Endothelial cell of umbilical vein (primary cell): Measurements from ENCODE around the gene TWIST1. TPM values are rescaled to one million over a fixed set of nuclear protein-coding genes. Genes with fewer than 3 reads are reported as not detected.

Source experiments
- BruUV-seq: library from RNA; stranded (reverse); fragments of 400-500 nt; replicated peaks from 2 replicates; lab custom pipeline; 2021; lab: Mats Ljungman, UMichigan
- CTCF ChIA-PET: fragments of 300-600, 350-600 bp; sonication (Branson Sonifier 250); formaldehyde crosslinking; loops from one replicate; lab custom pipeline; 2021; ENCODE audit warnings: antibody characterized with exemption, inconsistent platforms; lab: Charles Lee
- POLR2A ChIA-PET: fragments of 300-600, 350-600 bp; sonication (Branson Sonifier 250); formaldehyde crosslinking; loops from one replicate; lab custom pipeline; 2021; ENCODE audit warnings: antibody characterized with exemption, inconsistent platforms; lab: Charles Lee
- DNase-seq: peaks from one replicate; pipeline ENCODE4 v3.0.0-alpha.2; 2011; ENCODE audit warnings: low read depth, low spot score
- FAIRE-seq: peaks from 2 replicates; lab custom pipeline; 2011; peaks lifted over from hg19 to GRCh38; lab: Jason Lieb, UNC
- H2AFZ ChIP-seq: 2 replicates; pipeline ENCODE4 v1.6.0; 2012; ENCODE audit warnings: low read depth, low read length, control low read depth, inconsistent platforms
- H3K27ac ChIP-seq: 2 replicates; pipeline ENCODE4 v1.5.1; 2011; ENCODE audit warnings: low read depth, mild to moderate bottlenecking, control low read depth, low read length, moderate library complexity; ENCODE audit not compliant: insufficient read depth
- H3K27me3 ChIP-seq, 2 experiments: 2 replicates each; pipeline versions ENCODE4 v1.6.0 to v1.6.1; 2011; ENCODE audit warnings: low read length in 2 of 2, mixed read lengths in 1 of 2; ENCODE audit not compliant: control insufficient read depth in 2 of 2, insufficient read depth in 2 of 2
- H3K36me3 ChIP-seq, 2 experiments: 2 replicates in 1 of 2; 3 replicates in 1 of 2; pipeline ENCODE4 v1.5.1; 2011; ENCODE audit warnings: low read length in 2 of 2, mild to moderate bottlenecking in 1 of 2, moderate library complexity in 1 of 2; ENCODE audit not compliant: control insufficient read depth in 2 of 2, insufficient read depth in 2 of 2; ENCODE audit errors: extremely low read depth in 1 of 2
- H3K4me1 ChIP-seq: 3 replicates; pipeline ENCODE4 v1.5.1; 2011; ENCODE audit warnings: mild to moderate bottlenecking, low read length; ENCODE audit not compliant: control insufficient read depth, insufficient read depth; ENCODE audit errors: extremely low read depth
- H3K4me2 ChIP-seq: 2 replicates; pipeline ENCODE4 v1.6.1; 2011; ENCODE audit warnings: low read length, control low read depth, mixed read lengths; ENCODE audit not compliant: insufficient read depth
- H3K4me3 ChIP-seq, 3 experiments: fragments of 200-600 bp in 1 of 3; sonication (generic), shearing (Covaris generic) in 1 of 3; replicated peaks in 1 of 3; 2 replicates each; pipeline ENCODE4 v1.5.1; 2011 to 2016; ENCODE audit warnings: control low read depth in 3 of 3, low read length in 3 of 3, mild to moderate bottlenecking in 2 of 3, inconsistent platforms in 1 of 3, low read depth in 1 of 3, moderate library complexity in 1 of 3; ENCODE audit not compliant: insufficient read depth in 1 of 3
- H3K79me2 ChIP-seq: 2 replicates; pipeline ENCODE4 v1.6.0; 2012; ENCODE audit warnings: low read length, inconsistent platforms; ENCODE audit not compliant: control insufficient read depth, insufficient read depth
- H3K9ac ChIP-seq: replicated peaks from 2 replicates; pipeline ENCODE3; 2011; ENCODE audit warnings: low read length, control low read depth; ENCODE audit not compliant: insufficient read depth; ENCODE audit errors: extremely low read depth
- H3K9me1 ChIP-seq: replicated peaks from 3 replicates; pipeline ENCODE4 v1.6.0; 2011; ENCODE audit warnings: mild to moderate bottlenecking, low read length; ENCODE audit not compliant: control insufficient read depth, insufficient read depth; ENCODE audit errors: extremely low read depth
- H3K9me3 ChIP-seq: replicated peaks from 2 replicates; pipeline ENCODE4 v1.5.1; 2012; ENCODE audit warnings: low read length, inconsistent platforms; ENCODE audit not compliant: control insufficient read depth, insufficient read depth
- H4K20me1 ChIP-seq: replicated peaks from 2 replicates; pipeline ENCODE3; 2011; ENCODE audit warnings: mild to moderate bottlenecking, low read length; ENCODE audit not compliant: control insufficient read depth, insufficient read depth; ENCODE audit errors: extremely low read depth
- CTCF ChIP-seq, 2 donors: IDR thresholded peaks; 1 replicate in 1 of 2; 2 replicates in 1 of 2; pipeline ENCODE4 v1.5.1; 2011; ENCODE audit warnings: low read length in 2 of 2, mild to moderate bottlenecking in 2 of 2, moderate library complexity in 2 of 2, control low read depth in 1 of 2, inconsistent platforms in 1 of 2, low read depth in 1 of 2; ENCODE audit not compliant: insufficient read depth in 1 of 2; ENCODE audit errors: extremely low read depth in 1 of 2
- EZH2 ChIP-seq: IDR thresholded peaks from 2 replicates; pipeline ENCODE4 v1.6.1; 2012; ENCODE audit warnings: borderline replicate concordance, low read depth, mild to moderate bottlenecking, moderate library complexity, low read length, inconsistent platforms; ENCODE audit not compliant: severe bottlenecking
- FOS ChIP-seq: IDR thresholded peaks from 2 replicates; pipeline ENCODE4 v1.6.1; 2011; ENCODE audit warnings: mild to moderate bottlenecking, low read length, moderate library complexity, borderline replicate concordance; ENCODE audit not compliant: insufficient read depth
- GATA2 ChIP-seq: IDR thresholded peaks from 2 replicates; pipeline ENCODE4 v1.7.0; 2011; ENCODE audit warnings: low read depth, mild to moderate bottlenecking, moderate library complexity, mixed read lengths, low read length; ENCODE audit not compliant: insufficient read length, insufficient read depth
- JUN ChIP-seq: IDR thresholded peaks from 2 replicates; pipeline ENCODE4 v1.6.1; 2011; ENCODE audit warnings: borderline replicate concordance, low read depth; ENCODE audit not compliant: insufficient read length, insufficient read depth
- MYC ChIP-seq: IDR thresholded peaks from one replicate; pipeline ENCODE4 v1.6.1; 2011; ENCODE audit warnings: mild to moderate bottlenecking, low read depth, low read length
- POLR2A ChIP-seq: IDR thresholded peaks from 2 replicates; pipeline ENCODE4 v1.6.1; 2012; ENCODE audit warnings: low read depth, mild to moderate bottlenecking, control low read depth, low read length
- POLR2AphosphoS5 ChIP-seq: IDR thresholded peaks from 2 replicates; pipeline ENCODE4 v1.6.1; 2012; ENCODE audit warnings: low read depth, mild to moderate bottlenecking, control low read depth, low read length, moderate library complexity; ENCODE audit not compliant: insufficient read depth
- dilution Hi-C: fragments of 300-500 bp; cut with MboI; formaldehyde crosslinking; loops from one replicate; pipeline ENCODE4 v1.15.0; 2019; ENCODE audit warnings: low sequenced_read_pairs; ENCODE audit not compliant: extremely low pct_ligation_motif_present
- intact Hi-C: fragments of 100-400 bp; cut with micrococcal nuclease; formaldehyde crosslinking; loops from one replicate; pipeline ENCODE4 v1.10.0; 2022
- polyA plus RNA-seq, 4 experiments: library from polyadenylated mRNA; depleted of rRNA in 3 of 4; stranded (reverse) in 3 of 4; unstranded in 1 of 4; fragments of >200 nt; gene quantifications; 2 replicates each; pipeline versions ENCODE4 v1.2.1 to v1.2.3, GENCODE V29; 2011 to 2012; ENCODE audit warnings: missing spikeins in 1 of 4
- total RNA-seq: library from RNA; stranded (reverse); gene quantifications from 2 replicates; pipeline ENCODE4 v1.2.3, GENCODE V29; 2021
- TF ChIP-seq, protein P1 (sequence below): IDR thresholded peaks from 2 replicates; pipeline ENCODE4 v1.6.1; 2011; ENCODE audit not compliant: insufficient read depth, insufficient read length

The TWIST1 gene
- total and polyA plus RNA-seq, 2 donors (not counting 3 experiments of a cell fraction or from before 2014, with no cell fraction given), result not detected

GRCh38 chr7:19099924-19100323 lies 17.5 kb downstream of the TWIST1 start:
- Histone ChIP-seq H3K79me2 (no peaks in the 10 kb centered on the region), H3K4me1 (no peaks in the 10 kb centered on the region), H3K4me3 (no peak overlapping the region), H3K27me3 (peaks cover 21 to 68% of the 10 kb centered on the region in 2 experiments), H3K36me3 (no peaks in the 10 kb centered on the region), H3K27ac (no peak overlapping the region), H2AFZ (no peak overlapping the region), H4K20me1 (no peaks in the 10 kb centered on the region), H3K9ac (no peak overlapping the region), H3K4me2 (no peak overlapping the region), H3K9me1 (no peaks in the 10 kb centered on the region), H3K9me3 (no peaks in the 10 kb centered on the region)
- intact Hi-C loops (no loop called here), dilution Hi-C loops (no loop called here)
- BruUV-seq, result no TSS peak
- no peak for FAIRE-seq
- DNase-seq, result no peak
- TF ChIP-seq, protein P1, sequence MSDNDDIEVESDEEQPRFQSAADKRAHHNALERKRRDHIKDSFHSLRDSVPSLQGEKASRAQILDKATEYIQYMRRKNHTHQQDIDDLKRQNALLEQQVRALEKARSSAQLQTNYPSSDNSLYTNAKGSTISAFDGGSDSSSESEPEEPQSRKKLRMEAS, result no peak
- no peak for TF ChIP-seq POLR2A
- TF ChIP-seq JUN, result no peak
- no peak for TF ChIP-seq EZH2
- no peak for TF ChIP-seq MYC
- no peak for TF ChIP-seq POLR2AphosphoS5
- TF ChIP-seq GATA2, result no peak
- TF ChIP-seq CTCF (IDR thresholded peaks at IDR 0.05; ENCODE audit: extremely low read depth in 1 of 2, insufficient read depth in 1 of 2, low read depth in 1 of 2, low read length in 2 of 2), result no peak
- TF ChIP-seq FOS, result no peak
- CTCF ChIA-PET, result interaction anchor here (1.3 to 2.5 kb wide), 2 partner anchors 22 to 48 kb away, joined by 3 to 8 read pairs; no protein-coding TSS in a partner anchor
- POLR2A ChIA-PET, result no interaction called here
